GM18951 (cell line): Measurements from ENCODE around the gene FNDC10.
"Not testable (repeated sequence)": the region's sequence is repeated elsewhere in the genome, so short reads cannot be mapped to it uniquely, and the experiment has no call there.

Experiments
- POLR2A ChIP-seq: IDR thresholded peaks from 4 replicates; pipeline ENCODE4 v1.6.1; 2011; ENCODE audit warnings: mild to moderate bottlenecking; ENCODE audit not compliant: insufficient read length, insufficient read depth; ENCODE audit errors: extremely low read depth
- in situ Hi-C: fragments of 300-500 bp; cut with MboI; formaldehyde crosslinking; loops from one replicate; pipeline ENCODE4 v1.12.0; 2022; ENCODE audit warnings: low sequenced_read_pairs, mixed read lengths, inconsistent platforms; ENCODE audit not compliant: unreplicated experiment

FNDC10 gene

GRCh38 chr1:1567152-1567875 lies 32.6 kb downstream of the FNDC10 start:
- TF ChIP-seq POLR2A: no peak
- in situ Hi-C loops: no loop called here

DNA sequence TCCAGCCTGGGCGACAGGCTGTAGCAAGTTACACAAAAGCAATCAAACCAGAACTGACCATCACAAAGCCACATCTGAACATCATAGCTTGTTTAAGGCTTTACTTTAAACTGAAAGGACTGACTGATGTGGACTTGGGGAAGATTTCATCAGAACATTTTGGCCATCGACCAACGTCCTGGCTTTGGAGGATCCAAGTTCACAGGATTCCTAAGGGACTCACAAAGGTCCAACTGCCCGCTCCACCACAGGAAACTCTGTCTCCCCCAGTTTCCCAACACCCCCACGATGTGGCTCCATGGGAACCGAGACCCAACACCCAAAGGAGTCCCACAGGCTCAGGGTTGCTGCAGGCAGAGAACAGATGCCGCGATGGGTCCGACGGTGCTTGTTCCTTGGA lies 34.6 kb downstream of the FNDC10 start:
- in situ Hi-C loops: no loop called here
- no peak for TF ChIP-seq POLR2A

DNA sequence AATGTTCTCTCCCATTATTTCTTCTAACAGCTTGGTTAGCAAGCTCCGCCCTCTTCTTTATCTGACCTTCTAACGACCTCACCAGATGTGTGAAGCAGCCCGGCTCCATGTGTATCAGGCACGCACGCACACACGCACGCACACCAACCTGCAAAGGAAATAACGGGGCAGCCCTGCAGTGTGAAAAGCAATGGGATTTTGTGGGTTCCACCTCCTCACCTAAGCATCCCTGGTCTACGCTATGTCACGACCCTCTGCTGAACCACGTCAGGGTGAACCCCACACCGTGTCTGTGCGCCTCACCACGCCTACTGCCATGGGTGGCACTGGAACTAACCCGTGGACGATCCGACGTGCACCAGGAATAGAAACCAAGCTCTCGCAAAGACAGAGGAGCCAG lies 35.7 kb downstream of the FNDC10 start:
- no peak for TF ChIP-seq POLR2A

GRCh38 chr1:1563688-1564087 lies 36.2 kb downstream of the FNDC10 start:
- no peak for TF ChIP-seq POLR2A
- in situ Hi-C loops: no loop called here

More for the DNA sequence above, 35.7 kb downstream of the FNDC10 start:
- in situ Hi-C loops: no loop called here

DNA sequence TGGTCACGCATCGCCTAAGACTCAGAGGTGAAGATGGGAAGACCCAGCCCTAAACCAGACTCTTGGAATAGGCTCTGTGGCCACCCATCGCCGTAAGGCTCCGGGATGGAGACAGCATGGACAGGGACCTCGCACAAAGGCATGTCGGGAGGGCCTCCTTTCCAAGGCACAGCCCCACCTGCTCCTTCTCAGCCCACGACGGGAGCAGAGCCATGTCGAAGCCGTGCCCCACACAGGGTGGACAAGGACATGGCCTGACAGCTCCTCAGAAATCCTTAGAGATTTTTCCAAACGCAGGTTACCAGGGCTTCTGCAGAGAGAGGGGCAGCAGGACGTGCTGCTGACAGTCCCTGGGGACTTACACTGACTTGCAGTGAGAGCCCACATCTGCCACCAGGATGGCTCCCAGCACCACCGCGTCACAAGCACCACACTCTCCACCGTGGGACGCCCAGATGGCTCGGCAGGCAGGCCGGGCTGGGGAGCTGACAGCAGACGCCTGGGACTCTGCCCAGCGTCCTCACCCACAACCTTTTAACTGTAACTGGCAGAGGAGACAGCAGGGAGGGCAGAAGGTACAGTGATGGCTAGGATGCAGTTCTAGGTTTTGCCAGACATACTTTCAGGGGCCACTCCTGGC lies 37.3 kb downstream of the FNDC10 start:
- in situ Hi-C loops: no loop called here

DNA sequence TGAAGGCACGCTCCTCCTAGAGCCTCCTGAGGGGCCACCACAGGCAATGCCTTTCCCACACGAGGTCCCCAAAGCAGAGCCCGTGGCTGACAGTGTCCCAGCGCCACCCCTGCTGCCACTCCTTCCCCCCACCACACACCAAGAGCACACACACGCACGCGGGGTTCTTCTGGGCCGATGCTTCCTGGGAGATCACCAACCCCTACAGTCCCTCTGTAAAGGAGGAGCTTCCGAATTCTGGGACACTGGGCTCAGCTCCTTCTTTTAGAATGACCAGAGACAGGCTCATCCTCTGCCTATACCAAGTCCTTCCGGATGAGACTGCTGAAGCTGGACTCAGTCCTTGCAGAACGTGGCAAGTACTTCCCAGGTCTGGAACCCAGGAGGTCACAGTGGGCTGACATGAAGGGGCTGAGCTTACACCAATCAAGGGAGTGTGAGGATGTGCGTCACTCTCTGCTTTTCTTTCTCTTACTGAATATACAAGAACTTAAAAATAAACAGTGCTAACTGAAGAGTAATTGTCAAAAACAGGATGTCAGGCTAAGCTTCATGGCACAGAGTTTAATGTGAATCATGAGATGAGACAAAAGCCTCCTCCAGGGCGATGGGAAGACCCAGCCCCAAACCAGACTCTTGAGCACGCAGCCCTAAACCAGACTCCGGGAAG lies 38.0 kb downstream of the FNDC10 start:
- TF ChIP-seq POLR2A: peak; percentile 13
- in situ Hi-C loops: no loop called here

More for the DNA sequence above, 37.3 kb downstream of the FNDC10 start:
- TF ChIP-seq POLR2A: no peak

- in situ Hi-C loops: no loop called here
- TF ChIP-seq POLR2A: peak; percentile 13
Measured at GRCh38 chr1:1560178-1560577, 39.8 kb downstream of the FNDC10 start.

GRCh38 chr1:1559066-1559465 lies 40.9 kb downstream of the FNDC10 start:
- no peak for TF ChIP-seq POLR2A
- in situ Hi-C loops: no loop called here

DNA sequence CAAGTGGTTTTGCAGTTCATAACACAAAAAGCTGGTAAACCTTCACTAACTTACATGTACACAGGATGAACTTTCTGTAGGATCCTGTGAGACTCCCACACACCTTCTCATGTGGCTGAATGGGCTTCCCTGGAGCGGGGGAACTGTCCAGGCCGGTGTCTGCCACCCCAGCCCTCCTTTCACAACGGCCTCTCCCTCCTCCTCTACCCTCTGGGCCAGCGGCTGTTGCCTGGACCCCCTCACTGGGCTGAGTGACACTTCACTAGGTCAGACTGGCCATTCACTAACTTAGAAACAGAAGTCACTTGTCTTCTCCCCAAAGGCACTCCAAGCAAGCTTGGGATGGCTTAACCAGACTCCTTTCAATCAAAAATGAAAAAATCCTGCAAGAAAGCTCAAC lies 41.3 kb downstream of the FNDC10 start:
- in situ Hi-C loops: no loop called here
- no peak for TF ChIP-seq POLR2A

DNA sequence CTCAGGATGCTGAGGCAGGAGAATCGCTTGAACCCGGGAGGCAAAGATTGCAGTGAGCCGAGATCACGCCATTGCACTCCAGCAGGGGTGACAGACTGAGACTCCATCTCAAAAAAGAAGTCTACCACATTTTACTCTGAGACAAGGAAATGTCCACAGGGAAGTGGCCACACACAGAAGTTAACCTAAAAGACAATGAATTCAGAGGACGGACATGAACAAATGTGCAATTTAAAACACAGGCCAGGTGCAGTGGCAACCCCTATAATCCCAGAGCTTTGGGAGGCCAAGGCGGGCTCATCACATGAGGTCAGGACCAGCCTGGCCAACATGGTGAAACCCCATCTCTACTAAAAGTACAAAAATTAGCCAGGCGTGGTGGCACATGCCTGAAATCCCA lies 42.2 kb downstream of the FNDC10 start:
- in situ Hi-C loops: not testable (repeated sequence)

- in situ Hi-C loops: not testable (repeated sequence)
Measured at GRCh38 chr1:1556961-1557360, 43.0 kb downstream of the FNDC10 start.

DNA sequence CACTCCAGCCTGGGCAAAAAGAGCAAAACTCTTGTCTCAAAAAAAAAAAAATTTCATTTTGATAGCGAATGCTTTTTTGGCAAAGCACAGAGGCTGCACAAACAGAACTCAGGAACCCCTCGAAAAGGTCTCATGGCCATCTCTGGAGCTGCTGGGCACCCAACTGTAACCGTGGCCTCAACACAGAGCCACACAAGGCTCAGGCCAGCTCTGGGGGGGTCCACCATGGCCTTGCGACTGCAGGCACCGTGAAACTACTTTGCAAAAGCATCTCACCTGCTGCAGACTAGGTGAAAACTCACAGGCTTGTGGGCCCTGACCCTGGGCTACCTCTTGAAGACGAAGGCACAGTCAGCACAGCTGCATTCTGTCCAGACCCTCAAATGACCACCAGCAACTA lies 43.4 kb downstream of the FNDC10 start:
- in situ Hi-C loops: no loop called here
- no peak for TF ChIP-seq POLR2A

DNA sequence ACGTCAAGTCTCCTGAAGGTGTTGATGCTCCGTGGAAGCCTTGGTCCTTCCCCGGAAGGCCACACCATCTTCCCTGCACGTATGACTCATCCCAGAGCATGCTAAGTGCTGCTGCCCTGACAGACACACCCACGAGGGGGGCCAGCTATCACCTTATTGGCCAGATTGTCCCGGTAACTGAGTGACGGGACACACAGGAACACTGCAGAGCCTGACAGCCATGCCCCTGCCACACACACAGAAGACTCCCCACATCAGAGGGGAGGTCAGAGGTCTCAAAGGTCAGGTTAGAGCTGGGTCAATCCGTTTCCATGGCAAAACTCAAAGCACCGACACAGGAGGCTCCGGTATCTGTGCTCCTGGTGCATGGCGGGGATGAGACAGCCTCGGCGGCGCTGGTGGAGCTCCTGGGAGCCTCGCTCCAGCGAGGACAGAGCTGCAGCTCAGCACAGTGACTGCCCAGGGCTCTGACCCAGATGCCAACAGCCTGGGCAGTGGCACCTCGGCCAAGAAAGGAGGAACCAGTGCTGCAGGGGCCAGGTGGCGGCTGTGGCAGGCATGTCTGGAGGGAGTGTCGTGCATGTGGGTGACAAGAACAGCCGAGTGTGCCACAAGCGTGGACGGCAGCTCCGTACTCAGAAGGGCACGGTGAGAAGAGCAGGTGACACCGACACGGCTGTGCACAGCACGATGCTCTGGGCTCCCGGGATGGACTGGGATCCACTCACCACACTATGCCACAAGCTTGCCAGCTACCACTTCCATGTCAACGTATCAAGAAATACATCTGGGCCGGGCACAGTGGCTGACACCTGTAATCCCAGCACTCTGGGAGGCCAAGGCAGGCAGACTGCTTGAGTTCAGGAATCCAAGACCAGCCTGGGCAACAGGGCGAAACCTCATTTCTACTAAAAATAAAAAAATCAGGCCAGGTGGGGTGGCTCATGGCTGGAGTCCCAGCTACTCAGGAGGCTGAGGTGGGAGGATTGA lies 44.7 kb downstream of the FNDC10 start:
- no peak for TF ChIP-seq POLR2A
- in situ Hi-C loops: no loop called here

GRCh38 chr1:1554550-1554925 lies 45.4 kb downstream of the FNDC10 start:
- no peak for TF ChIP-seq POLR2A
- in situ Hi-C loops: no loop called here
